Subcutaneous abdominal adipose tissue (tissue), 5 donors: ENCODE results near the gene PCDH17.

Source experiments
- H3K27ac ChIP-seq: one replicate; pipeline ENCODE4 v1.7.0; 2013; ENCODE audit warnings: low read depth, mild to moderate bottlenecking, inconsistent platforms, low read length, moderate library complexity
- H3K27me3 ChIP-seq, 5 donors: one replicate each; pipeline ENCODE4 v1.7.0; 2013; ENCODE audit warnings: low read length in 5 of 5, inconsistent platforms in 1 of 5; ENCODE audit not compliant: control insufficient read depth in 5 of 5, insufficient read depth in 4 of 5
- H3K36me3 ChIP-seq, 5 donors: one replicate each; pipeline ENCODE4 v1.7.0; 2013; ENCODE audit warnings: low read length in 5 of 5; ENCODE audit not compliant: control insufficient read depth in 5 of 5, insufficient read depth in 5 of 5
- H3K4me1 ChIP-seq, 5 donors: one replicate each; pipeline ENCODE4 v1.7.0; 2013; ENCODE audit warnings: low read length in 5 of 5, mild to moderate bottlenecking in 3 of 5, moderate library complexity in 1 of 5; ENCODE audit not compliant: control insufficient read depth in 5 of 5, insufficient read depth in 5 of 5
- H3K4me3 ChIP-seq, 5 donors: one replicate each; pipeline ENCODE4 v1.7.0; 2013; ENCODE audit warnings: low read length in 5 of 5, low read depth in 1 of 5
- H3K9ac ChIP-seq, 5 donors: one replicate each; pipeline ENCODE4 v1.7.0; 2013; ENCODE audit warnings: low read length in 5 of 5, mild to moderate bottlenecking in 4 of 5, moderate library complexity in 3 of 5
- H3K9me3 ChIP-seq, 5 donors: one replicate each; pipeline ENCODE4 v1.7.0; 2013; ENCODE audit warnings: low read length in 5 of 5; ENCODE audit not compliant: control insufficient read depth in 5 of 5
- donor health status: healthy.
- donor health status: healthy.
- donor health status: healthy.
- donor health status: healthy.
- donor health status: healthy.

Gene PCDH17

DNA sequence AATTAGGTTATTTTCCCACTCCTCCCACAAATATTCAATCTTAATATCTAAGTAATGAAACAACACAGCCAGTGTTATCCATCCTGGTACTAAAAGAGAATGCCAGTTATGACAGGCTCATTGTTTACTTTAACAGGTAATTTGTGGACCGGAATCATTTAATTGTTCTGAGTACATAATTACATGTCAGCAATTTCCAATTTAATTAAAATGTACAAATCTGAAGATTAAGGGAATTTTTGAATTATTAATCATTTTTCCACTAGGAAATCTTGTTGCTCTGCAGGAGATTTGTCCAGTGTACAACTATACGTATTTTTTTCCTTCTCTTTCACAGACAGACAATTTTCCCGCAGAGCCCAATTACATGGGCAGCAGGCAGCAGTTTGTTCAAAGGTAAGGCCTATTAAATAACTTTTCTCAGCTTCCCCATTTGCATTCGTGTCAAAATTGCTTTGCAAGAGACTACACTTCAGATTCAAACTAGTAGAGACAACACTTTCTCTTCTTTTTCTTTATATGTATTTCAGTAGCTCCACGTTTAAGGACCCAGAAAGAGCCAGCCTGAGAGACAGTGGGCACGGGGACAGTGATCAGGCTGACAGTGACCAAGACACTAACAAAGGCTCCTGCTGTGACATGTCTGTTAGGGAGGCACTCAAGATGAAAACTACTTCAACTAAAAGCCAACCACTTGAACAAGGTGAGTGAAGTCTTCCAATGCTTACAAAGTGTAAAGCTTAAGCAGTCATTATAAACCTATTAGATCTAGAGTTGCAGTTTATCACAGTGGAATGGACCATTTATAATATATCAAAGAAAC is 34.8 kb downstream of the PCDH17 start:
- H3K27me3 ChIP-seq: no peaks in the 10 kb centered on the region
- H3K4me3 ChIP-seq: no peak overlapping the region
- H3K9ac ChIP-seq: no peak overlapping the region
- no peaks in the 10 kb centered on the region for H3K9me3 ChIP-seq
- no peaks in the 10 kb centered on the region for H3K36me3 ChIP-seq
- no peaks in the 10 kb centered on the region for H3K4me1 ChIP-seq
- H3K27ac ChIP-seq: no peak overlapping the region

DNA sequence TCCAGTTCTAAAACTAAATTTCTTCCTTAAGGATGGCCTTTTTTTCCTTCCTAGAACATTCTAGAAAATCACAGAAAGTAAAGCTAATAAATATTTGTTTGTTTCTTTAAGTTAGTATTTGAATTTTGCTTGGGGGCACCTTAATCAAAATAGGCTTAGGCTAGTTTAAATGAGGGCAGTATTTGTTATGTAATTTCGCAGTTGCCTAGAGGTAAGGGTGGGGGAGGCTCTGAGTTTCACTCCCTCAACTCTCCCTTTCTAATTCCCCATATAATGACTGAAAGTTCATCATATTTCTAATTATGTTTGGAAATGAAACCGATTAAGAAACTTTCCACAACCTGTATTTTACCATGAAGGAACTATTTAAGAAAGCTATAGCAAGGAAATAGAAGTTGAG is 40.6 kb downstream of the PCDH17 start:
- Histone ChIP-seq H3K27me3 (no peaks in the 10 kb centered on the region), H3K4me3 (no peak overlapping the region), H3K9me3 (no peaks in the 10 kb centered on the region), H3K27ac (no peak overlapping the region), H3K9ac (no peak overlapping the region), H3K4me1 (peaks cover 0 to 3% (median 0%) of the 10 kb centered on the region in 5 donors), H3K36me3 (no peaks in the 10 kb centered on the region)

GRCh38 chr13:57673197-57673596 is 41.7 kb downstream of the PCDH17 start:
- no peak overlapping the region for H3K27ac ChIP-seq
- H3K9ac ChIP-seq: no peak overlapping the region
- H3K4me3 ChIP-seq: no peak overlapping the region
- no peaks in the 10 kb centered on the region for H3K36me3 ChIP-seq
- no peaks in the 10 kb centered on the region for H3K9me3 ChIP-seq
- peaks cover 0 to 3% (median 0%) of the 10 kb centered on the region in 5 donors for H3K4me1 ChIP-seq
- no peaks in the 10 kb centered on the region for H3K27me3 ChIP-seq

- Histone ChIP-seq H3K4me1 (peaks cover 0 to 3% (median 0%) of the 10 kb centered on the region in 5 donors), H3K27ac (no peak overlapping the region), H3K27me3 (no peaks in the 10 kb centered on the region), H3K9me3 (no peaks in the 10 kb centered on the region), H3K4me3 (no peak overlapping the region), H3K36me3 (no peaks in the 10 kb centered on the region), H3K9ac (no peak overlapping the region)
Observed at GRCh38 chr13:57675526-57675925, 44.0 kb downstream of the PCDH17 start.

GRCh38 chr13:57680609-57681008 is 49.1 kb downstream of the PCDH17 start:
- no peaks in the 10 kb centered on the region for H3K36me3 ChIP-seq
- H3K9me3 ChIP-seq: no peaks in the 10 kb centered on the region
- H3K27me3 ChIP-seq: no peaks in the 10 kb centered on the region
- H3K4me1 ChIP-seq: no peaks in the 10 kb centered on the region
- no peak overlapping the region for H3K27ac ChIP-seq
- H3K9ac ChIP-seq: no peak overlapping the region
- no peak overlapping the region for H3K4me3 ChIP-seq

DNA sequence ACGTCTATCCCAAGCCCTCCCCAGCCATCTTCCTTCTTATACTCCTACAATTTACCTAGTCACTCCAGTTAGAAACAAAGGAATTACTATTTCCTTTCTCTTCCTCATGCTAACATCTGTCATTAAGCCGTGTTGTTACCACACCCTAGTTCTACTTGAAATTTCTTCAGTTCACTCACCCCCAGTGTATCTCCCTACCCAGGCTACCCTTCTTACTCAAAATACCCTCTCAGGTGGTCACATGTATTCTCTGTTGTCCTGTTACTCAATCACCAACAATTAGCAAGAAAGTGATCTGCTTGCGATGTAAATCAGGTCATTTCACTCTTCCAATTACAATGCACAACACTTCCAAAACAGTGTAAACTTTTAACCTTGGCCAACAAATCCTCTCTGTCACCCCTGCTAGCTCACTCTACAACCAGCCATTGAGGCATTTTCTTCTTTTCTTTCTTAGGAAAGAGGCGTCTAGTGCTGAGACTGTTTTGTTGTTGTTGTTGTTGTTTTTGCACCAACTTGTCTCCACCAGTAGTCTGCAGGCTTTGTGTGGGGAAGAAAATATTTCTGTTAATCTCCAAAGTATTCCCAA is 50.7 kb downstream of the PCDH17 start:
- no peaks in the 10 kb centered on the region for H3K36me3 ChIP-seq
- H3K9me3 ChIP-seq: no peaks in the 10 kb centered on the region
- H3K4me1 ChIP-seq: no peaks in the 10 kb centered on the region
- H3K27ac ChIP-seq: no peak overlapping the region
- no peak overlapping the region for H3K4me3 ChIP-seq
- H3K27me3 ChIP-seq: no peaks in the 10 kb centered on the region
- H3K9ac ChIP-seq: no peak overlapping the region

DNA sequence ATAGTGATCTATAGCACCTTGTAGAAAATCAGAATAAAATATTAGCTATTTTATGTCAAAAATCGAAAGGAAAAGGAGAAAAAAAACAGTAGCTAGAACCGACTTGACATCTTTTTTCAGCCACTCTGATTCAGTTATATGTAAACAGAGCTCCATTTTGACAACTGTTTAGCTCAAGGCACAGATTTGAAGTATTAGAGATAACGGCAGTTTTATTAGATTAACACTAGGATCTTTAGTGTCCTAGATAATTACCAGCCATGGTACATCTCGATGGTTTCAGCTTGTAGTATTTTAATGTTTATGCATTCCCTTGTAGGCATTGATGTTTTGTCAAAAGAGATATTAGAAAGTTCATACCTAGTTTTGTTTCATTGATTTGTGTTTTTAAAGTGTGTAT is 67.3 kb downstream of the PCDH17 start:
- Histone ChIP-seq H3K4me3 (no peak overlapping the region), H3K27ac (no peak overlapping the region), H3K36me3 (no peaks in the 10 kb centered on the region), H3K4me1 (no peaks in the 10 kb centered on the region), H3K9ac (no peak overlapping the region), H3K9me3 (no peaks in the 10 kb centered on the region), H3K27me3 (no peaks in the 10 kb centered on the region)

GRCh38 chr13:57704031-57704430 is 72.5 kb downstream of the PCDH17 start:
- Histone ChIP-seq H3K27me3 (no peaks in the 10 kb centered on the region), H3K4me1 (no peaks in the 10 kb centered on the region), H3K36me3 (no peaks in the 10 kb centered on the region), H3K4me3 (no peak overlapping the region), H3K9ac (no peak overlapping the region), H3K27ac (no peak overlapping the region), H3K9me3 (no peaks in the 10 kb centered on the region)

DNA sequence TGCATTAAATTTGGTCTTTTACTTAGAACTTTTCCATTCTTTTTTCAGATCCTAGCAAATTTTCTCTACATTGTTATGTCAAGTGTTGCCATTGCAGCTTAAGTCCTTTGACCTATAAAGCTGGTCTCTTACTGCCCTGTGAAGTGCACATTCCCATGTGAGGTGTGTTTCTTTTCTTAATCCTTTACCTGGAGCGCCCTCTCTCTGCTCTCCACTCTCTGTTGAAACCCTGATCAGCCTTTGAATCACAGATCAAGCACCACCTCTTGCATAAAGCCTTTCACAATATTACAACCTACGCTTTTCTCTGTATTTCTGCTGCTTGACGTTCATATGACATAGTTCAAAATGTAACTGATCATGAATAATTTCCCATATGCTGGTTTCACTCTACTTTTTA is 84.8 kb downstream of the PCDH17 start:
- Histone ChIP-seq H3K9ac (no peak overlapping the region), H3K27ac (no peak overlapping the region), H3K9me3 (no peaks in the 10 kb centered on the region), H3K4me1 (peaks cover 0 to 3% (median 0%) of the 10 kb centered on the region in 5 donors), H3K36me3 (no peaks in the 10 kb centered on the region), H3K27me3 (no peaks in the 10 kb centered on the region), H3K4me3 (no peak overlapping the region)

- Histone ChIP-seq H3K4me1 (peaks cover 0 to 9% (median 3%) of the 10 kb centered on the region in 5 donors), H3K36me3 (no peaks in the 10 kb centered on the region), H3K9ac (no peak overlapping the region), H3K4me3 (no peak overlapping the region), H3K27ac (no peak overlapping the region), H3K27me3 (no peaks in the 10 kb centered on the region), H3K9me3 (no peaks in the 10 kb centered on the region)
Observed at GRCh38 chr13:57724486-57725272, 93.1 kb downstream of the PCDH17 start.
